GM21528 (cell line): ENCODE results near the gene CCDC184.
A peak's percentile ranks its signal among the peaks of the same experiment; 100 is the strongest.
"Not testable (repeated sequence)": the region's sequence is repeated elsewhere in the genome, so short reads cannot be mapped to it uniquely, and the experiment has no call there.

Experiments used
- ATAC-seq: cut with Tn5 transposase; IDR thresholded peaks from one replicate; pipeline ENCODE4 v1.9.1; 2021; ENCODE audit warnings: mild to moderate bottlenecking, moderate library complexity; ENCODE audit not compliant: unreplicated experiment, low FRiP score

CCDC184 gene

DNA sequence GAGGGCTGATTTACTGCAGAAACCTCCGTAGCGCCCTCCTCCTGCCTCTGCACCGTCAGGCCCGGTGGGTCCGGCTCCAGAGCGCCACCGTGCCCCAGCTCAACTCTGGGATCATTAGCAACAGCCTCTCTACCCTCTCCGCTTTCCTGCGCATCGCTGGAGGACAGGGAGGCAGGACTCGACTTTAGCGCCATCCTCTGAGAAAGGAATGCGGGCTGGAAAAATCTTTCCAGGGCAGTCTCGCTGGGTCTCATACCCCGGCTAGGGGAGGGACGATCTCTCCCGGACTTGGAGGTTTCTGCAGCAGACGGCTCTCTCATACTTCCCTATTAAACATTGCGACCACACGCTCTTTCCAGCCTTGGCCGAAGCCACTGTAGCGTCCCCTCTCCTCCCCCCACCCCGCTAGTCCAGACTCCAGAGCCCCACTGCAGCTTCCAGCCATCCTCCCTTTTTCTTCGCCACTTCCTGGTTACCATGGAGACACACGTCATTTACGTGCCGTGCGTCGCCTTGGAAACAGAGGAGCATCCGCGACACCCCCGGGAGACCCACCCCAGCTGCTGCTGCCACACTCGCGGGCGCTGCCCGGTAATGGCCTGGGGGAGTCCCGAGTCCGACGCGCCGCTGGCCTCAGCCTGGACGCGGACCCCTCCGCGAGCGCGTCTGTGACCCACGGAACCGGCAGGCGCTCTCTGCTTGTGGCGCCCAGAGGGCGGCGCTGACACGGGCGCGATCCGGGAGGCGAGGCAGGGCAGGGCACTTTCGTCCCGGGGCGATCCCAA lies at the start of gene CCDC184:
CCDC184 (plus strand) TSS at position 554 of the 785 bp plus-strand sequence. CDS start 479 bp downstream, outside the sequence.
- ATAC-seq, result peak; percentile 72

DNA sequence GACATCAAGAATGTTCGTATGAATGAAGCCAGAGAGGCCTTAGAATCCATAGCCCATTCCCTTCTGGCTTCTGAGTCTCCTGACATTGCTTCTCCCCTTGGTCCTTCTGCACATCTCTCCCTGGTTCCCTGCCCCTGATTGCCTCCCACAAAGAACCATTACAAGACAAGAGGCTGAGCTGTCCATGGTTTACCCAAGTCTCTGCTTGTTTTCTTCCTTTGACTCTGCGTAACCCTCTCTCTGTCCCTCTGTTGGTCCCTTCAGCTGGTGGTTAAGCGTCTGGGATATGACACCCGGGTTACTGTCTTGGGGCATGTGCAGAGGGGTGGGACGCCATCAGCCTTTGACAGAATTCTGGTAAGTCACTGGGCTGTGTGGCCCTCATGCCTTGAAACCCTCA lies 48.4 kb upstream of the CCDC184 start:
- no peak for ATAC-seq

DNA sequence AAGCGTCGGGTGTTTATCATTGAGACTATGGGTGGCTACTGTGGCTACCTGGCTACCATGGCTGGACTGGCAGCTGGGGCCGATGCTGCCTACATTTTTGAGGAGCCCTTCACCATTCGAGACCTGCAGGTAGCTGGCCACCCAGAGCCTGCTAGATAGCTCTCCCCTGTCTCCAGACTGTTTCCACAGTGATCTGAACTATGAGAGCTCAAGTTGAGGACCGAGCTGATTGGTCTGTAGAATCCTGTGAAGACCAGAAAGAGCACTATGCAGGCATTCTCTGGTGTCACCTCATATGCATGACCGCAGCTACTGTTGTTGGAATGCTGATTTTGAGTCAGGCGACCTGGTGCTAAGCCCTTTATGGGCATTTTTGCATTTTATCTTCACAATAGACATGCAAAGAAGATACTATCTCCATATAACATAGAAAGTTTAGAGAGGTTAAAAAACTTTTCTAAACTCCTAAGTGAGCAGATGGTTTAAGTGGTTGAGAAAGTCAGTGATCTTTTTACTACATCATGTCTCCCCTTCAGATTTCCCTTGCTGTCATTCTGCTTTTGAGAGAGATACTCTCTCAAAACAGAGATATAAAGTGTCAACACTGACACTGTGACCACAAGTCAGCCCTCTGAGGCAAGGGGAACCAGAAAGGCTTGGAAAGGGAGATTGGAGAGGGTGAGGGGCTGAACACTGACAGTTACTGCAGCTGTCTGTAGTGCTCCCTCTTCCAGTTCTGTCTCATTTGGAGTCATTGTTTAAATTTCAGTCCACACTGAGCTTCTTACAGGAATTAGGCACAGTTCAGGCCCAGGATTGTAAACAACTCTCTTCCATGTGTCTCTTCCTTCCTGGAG lies 40.4 kb upstream of the CCDC184 start:
- ATAC-seq, result no peak

DNA sequence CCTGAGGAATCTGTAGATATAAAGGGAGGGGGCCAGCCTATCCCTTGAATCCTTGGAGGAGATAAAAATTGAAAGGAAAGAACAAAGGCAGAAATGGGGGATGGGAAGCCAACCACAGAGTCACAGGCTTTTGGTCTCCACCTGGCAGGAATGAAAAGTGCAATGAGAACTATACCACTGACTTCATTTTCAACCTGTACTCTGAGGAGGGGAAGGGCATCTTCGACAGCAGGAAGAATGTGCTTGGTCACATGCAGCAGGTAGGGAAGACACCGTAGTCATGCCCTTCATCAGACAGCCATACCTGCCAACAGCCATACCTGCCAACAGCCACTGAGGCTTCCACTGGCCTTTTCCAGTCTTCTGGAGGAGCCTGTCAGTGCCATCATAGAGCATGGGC lies 39.5 kb upstream of the CCDC184 start:
- ATAC-seq, result no peak

DNA sequence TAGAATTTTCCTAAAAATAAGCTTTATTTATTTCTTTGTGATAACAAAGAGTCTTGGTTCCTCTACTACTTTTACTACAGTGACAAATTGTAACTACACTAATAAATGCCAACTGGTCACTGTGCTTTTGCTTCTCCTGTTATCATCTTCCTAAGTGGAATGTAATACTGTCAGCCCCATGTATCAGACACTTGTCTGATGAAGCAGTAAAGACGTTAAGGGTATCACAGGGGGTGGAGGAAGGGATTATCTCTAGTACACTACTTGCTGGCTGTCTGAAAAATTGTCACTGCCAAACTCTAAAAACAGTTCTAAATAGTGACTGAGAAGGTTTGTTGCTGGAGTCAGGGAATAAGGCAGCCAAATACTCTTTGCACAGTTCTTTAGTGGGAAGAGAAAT lies 37.5 kb upstream of the CCDC184 start:
- no peak for ATAC-seq

DNA sequence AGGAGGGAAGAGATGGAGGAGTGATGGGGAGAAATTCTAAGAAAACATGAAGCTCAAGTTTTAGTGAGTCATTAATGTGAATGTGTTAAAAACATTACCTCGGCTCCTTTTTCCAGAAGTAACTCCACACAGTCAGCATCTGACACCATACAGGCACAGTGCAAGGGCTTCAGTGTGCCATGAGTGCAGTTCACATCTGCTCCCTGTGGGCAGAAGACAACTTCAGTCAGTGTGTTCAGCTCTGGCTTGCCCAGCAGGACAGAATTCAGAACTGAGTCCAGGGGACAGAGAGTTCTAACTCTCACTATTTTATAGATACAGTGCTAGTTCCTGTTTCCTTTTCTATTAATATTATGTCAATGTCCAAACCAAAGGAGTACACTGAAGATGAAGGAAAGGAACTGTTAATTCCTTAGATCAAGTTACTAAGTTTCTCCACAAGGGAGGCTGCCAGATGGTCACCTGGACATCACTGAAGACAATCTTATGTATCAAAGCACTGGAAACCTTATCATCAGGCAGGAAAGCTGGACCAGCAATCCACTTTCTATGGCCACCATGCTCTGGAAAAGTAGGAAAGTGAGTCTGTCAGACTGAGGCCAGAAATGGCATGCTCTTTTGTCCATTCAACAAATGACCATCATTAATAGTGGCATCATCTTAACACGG lies 32.2 kb upstream of the CCDC184 start:
- no peak for ATAC-seq

DNA sequence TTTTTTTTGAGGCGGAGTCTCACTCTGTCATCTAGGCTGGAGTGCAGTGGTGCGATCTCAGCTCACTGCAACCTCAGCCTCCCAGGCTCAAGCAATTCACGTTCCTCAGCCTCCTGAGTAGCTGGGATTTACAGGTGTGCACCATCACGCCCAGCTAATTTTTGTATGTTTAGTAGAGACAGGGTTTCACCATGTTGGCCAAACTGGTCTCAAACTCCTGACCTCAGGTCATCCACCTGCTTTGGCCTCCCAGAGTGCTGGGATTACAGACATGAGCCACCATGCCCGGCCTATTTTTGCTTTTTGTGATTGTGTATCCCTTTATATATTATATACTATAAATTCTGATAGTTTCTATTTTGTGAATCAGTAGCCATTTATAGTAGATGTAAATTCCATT lies 27.7 kb upstream of the CCDC184 start:
- ATAC-seq, result not testable (repeated sequence)

DNA sequence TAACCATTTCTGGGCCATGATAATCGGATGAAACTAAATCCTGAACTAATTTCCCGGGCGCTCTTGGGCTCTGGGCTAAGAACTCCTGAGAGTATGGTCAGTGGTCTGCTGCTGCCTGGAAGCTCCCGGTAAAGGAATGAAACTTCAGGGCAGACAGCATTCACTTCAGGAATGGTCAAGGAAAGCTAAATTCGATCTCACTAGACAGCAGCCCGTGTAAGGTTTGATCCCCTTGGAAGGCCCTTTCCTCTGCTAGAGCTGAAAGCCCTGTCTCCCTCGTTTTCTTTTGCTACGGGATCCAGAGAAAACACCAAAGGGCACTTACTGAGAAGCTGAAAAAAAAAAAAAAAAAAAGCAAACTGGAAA lies 26.8 kb upstream of the CCDC184 start:
- no peak for ATAC-seq

DNA sequence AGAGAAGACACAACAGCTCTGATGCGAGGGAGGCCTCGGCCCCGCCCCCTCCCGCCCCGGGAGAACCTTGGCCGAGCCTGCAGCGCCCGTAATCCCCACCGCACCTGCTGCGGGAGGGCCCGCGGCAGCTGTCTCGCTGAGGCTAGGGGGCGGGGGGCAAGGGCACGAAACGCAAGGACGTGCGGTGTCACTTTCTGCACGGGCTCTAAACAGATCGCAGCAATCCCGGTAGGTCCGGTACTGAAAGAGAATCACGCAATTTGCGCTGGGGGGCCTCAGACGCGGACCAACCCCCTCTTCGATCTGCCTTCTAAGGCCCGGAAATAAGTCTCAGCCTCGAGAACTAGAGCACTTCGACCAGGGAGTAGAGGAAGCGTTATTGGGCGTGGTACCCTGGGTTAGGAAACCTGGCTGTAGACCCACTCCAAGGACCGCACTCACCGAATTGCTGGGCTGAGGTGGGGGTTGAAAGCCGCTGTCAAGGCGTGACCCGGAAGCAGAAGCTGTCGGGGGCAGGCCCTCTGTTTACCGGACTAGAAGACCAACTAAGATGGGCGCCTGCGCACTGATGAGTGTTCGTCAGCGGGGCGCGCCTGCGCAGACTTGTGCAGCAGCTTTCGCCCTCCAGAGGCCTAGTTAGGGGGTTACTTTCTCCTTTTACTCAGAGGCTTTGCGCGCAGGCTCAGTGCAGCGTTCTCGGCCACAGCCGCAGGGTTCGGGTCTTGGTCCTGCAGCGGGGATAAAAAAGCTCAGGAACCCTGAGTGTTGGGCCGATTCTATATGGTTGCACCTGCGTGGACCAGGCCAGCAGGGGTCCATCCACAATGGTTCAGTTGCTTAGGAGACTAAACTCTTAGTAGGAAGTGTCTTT lies 26.2 kb upstream of the CCDC184 start, which contains the start of gene ASB8:
ASB8 (minus strand) TSS at position 498 of the 871 bp plus-strand sequence. CDS start 4,019 bp downstream, outside the sequence.
- peak; percentile 87 for ATAC-seq

DNA sequence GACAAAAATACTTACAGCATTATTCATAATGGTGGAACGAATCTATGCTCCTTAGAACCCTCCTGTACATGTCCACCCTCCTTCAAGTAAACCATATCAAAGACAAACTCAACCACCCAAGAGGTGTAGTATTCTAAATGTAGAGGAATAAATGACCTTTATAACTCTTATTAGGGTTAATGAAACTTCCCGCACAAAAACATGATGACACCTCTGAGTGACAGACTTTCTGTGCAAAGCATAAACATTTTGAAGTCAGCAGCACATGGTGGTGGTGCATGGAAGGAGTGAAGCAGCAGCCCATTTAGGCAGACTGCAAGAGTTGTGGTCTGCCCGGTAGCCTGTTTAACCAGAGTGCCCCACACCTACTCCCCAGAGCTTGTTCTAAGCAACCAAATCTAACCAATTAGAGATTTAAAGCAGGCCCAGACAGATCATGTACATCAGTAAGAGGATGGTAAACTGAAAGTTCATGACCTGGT lies 25.5 kb upstream of the CCDC184 start:
- peak; percentile 9 for ATAC-seq

DNA sequence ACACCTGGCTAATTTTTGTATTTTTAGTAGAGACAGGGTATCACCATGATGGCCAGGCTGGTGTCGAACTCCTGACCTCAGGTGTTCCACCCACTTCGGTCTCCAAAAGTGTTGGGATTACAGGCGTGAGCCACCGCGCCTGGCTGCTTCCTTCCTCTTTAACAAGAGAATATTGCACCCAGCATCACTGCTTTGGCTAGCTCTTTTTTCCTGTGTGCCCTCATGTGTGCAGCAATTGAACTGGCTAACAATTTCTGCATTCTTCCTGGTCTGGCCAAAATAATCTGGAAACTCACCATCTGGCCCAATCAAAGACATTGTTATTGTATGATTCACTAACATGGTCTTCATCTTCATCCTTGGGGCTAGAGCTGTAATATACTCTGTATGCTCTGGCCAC lies 23.4 kb upstream of the CCDC184 start:
- ATAC-seq, result no peak

DNA sequence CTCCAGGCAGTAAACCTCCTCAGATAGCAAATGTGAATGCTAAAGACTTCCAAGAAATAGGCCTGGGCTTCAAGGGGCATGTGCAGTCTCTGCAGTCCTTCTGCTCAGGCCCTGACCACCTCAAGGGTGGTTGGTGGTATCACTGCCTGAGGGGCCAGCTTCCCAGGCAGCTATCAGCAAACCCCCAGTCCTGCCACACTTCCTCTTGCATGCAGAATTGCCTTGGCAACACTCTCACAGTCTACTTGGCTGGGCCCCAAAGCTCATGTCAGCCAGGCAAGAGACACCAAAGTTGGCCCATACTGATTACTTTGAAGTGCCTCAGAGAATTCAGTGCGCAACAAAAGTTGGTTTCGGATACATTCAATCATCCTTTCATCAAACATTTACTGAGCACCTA lies 22.6 kb upstream of the CCDC184 start:
- ATAC-seq, result no peak

DNA sequence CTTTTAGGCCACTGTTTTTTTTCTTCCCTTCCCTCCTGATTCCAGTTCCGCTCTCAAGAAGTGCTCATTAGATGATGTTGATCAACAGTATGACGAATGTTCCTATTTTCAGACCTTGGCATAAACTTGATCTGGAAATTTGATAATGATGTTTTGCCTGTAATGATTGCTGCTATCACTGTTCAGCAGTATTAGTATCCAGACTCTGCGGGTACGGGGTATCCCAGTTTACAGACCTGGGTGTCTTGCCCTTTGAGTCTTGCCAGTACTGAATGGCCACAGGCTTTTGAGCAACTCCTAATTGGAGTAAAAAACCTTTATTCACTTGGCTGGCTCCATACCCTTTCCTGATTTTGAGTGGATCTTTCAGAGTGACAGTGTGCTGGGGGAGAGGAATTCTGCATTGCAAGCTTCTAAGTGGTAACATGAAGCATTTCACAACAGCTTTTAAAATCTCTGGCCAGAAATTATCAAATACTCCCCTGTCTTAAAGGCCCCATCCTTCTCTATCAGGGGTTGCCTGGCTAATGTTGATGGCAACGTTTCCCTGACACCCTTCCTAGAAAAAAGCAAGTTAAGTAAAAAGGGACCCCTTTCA lies 20.2 kb upstream of the CCDC184 start:
- ATAC-seq, result no peak

DNA sequence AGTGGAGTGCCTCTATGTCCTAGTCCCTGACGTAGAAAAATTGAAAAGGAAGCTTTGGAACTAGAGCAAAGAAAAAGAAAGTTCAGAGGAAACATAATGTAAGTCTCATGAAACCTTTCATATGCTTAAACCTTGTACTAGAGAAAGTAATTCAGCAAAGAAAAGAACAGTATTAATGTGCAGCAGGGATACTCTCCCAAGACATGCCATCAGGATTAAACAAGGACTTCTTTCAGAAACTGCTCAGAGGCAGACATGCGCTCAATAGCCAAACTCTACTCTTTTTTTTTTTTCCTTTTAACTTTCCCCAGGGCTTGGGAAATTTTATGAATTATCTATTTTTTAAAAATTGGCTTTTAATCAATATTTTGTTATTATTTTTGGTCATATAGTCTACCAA lies 19.0 kb upstream of the CCDC184 start:
- no peak for ATAC-seq

DNA sequence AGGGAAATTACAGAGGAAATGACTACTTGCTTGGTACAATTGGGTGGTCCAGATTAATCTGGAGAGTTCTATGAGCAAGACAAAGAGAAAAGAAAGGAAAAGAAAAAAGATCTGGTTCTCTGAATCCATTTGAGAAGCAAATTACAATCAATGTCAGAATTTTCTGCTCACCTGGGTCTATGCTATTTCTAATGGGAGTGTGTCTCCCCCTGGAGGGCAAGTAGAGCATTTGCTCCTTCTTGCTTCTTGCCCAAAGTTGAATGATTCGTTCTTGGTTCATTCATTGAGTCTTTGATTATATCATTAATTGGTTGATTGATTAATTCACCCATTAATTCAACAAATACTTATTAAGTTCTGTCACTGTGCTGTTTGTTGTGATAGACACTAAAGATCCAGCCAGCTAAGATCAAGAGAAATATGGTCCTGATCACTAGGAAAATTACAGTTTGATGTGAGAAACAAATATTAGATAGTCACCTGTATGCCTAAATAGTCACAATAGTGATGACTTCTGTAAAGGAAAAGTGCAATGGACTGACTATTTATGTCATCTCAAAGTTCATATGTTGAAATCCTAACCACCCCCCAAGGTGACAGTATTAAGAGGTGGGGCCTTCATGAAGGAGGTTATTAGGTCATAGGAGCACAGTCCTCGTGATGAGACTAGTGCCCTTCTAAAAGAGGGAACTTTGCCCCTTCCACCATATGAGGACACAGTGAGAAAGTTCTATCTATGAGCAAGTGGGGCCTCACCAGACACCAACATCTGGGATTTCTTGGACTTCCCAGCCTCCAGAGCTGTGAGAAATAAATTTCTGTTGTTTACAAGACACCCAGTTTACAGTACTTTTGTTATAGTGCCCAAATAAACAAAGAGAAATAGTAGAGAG lies 18.1 kb upstream of the CCDC184 start:
- ATAC-seq, result no peak

DNA sequence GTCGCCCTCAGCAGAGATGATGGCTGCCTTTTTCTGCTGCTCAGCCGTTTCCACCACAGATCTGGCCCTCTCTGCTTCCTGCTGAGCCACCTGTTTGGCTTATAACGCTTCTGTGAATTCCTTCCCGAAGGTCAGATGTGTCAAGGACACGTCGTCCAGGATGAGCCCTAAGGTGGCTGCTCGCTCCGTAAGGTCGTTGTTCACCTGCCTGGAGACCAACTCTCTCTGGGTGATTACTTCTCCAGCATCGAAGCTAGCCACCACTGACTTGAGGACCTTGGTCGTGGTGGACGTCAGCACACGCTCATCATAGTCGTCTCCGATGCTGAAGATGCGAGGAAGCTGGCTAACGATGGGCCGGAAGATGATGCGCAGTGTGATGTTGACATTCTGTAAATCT lies 14.4 kb upstream of the CCDC184 start:
- ATAC-seq, result no peak

DNA sequence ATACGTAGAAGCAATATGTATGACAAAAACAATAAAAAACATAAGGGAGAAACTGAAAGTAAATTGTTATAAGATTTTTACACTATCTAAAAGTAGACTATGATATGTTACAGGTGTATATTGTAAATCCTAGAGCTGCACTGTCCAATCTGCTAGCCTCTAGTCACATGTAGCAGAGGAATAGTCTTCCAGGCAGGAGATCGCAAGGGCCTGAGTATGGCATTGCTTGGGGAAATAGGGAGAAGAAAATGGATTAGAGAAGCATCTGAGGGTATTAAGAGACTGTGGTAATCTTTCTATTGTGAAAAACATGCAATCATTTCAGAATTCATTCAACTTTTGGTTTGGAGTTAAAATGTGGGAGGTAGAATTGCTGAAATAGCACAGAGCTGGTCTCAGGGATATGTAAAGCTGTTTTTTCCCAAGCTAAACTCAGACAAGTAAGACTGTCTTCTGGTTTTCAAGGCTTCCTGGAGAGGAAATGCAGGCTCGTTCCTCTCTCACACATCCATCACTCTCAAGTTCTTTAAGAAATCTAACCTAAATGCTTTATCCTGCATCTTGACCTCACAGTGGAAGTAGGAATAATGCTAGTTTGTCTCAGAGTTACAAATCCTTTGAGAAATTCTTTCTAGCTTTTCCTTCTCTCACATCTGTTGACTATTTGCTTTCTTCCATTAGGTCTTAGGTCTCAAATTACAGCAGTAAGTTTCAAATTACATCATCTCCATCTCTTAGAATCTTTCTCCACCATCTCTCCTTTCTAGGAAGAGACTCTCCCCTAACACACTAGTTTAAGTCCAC lies 7.6 kb upstream of the CCDC184 start:
- no peak for ATAC-seq

DNA sequence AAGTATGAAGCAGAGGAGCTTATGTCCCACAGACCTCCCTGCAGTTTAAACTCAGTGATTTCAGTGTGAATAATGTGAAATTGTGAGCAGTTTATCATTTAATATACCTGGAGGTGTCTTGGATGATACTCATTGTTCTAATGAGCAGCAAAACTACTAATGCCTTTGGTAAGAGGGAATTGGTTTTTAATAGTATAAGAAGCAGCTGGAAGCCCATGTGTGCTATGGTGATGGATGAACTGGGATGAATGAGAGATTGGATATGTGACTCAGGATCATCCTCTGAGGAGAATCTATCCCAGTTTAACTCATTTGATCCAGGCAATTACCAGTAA lies 7.1 kb upstream of the CCDC184 start:
- ATAC-seq, result no peak
